ENCODE results near the gene PDIA2.

The PDIA2 gene

GRCh38 chr16:301235-301634 lies 18.3 kb downstream of the PDIA2 start:
- Histone ChIP-seq H3K4me3 (ENCODE audit: low read depth in 1 of 2, low read length in 1 of 2) (no peak overlapping the region), H3K27ac (no peak overlapping the region), H3K36me3 (peaks cover 90% of the 10 kb centered on the region), H3K9me3 (no peaks in the 10 kb centered on the region), H3K27me3 (no peaks in the 10 kb centered on the region), H3K4me1 (ENCODE audit: control insufficient read depth in 1 of 2, insufficient read depth in 1 of 2, low read depth in 1 of 2, low read length in 1 of 2) (no peaks in the 10 kb centered on the region)
- TF ChIP-seq, protein P1, sequence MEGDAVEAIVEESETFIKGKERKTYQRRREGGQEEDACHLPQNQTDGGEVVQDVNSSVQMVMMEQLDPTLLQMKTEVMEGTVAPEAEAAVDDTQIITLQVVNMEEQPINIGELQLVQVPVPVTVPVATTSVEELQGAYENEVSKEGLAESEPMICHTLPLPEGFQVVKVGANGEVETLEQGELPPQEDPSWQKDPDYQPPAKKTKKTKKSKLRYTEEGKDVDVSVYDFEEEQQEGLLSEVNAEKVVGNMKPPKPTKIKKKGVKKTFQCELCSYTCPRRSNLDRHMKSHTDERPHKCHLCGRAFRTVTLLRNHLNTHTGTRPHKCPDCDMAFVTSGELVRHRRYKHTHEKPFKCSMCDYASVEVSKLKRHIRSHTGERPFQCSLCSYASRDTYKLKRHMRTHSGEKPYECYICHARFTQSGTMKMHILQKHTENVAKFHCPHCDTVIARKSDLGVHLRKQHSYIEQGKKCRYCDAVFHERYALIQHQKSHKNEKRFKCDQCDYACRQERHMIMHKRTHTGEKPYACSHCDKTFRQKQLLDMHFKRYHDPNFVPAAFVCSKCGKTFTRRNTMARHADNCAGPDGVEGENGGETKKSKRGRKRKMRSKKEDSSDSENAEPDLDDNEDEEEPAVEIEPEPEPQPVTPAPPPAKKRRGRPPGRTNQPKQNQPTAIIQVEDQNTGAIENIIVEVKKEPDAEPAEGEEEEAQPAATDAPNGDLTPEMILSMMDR (IDR thresholded peaks at IDR 0.05): no peak

- H3K27ac ChIP-seq: no peak overlapping the region
- H3K9me3 ChIP-seq: no peaks in the 10 kb centered on the region
- H3K4me1 ChIP-seq (ENCODE audit: control insufficient read depth in 1 of 2, insufficient read depth in 1 of 2, low read depth in 1 of 2, low read length in 1 of 2): no peaks in the 10 kb centered on the region
- no peak overlapping the region for H3K4me3 ChIP-seq (ENCODE audit: low read depth in 1 of 2, low read length in 1 of 2)
- peaks cover 90% of the 10 kb centered on the region for H3K36me3 ChIP-seq
- TF ChIP-seq, protein P1 (IDR thresholded peaks at IDR 0.05): no peak
- no peaks in the 10 kb centered on the region for H3K27me3 ChIP-seq
Measured at GRCh38 chr16:301950-302349, 19.0 kb downstream of the PDIA2 start.

GRCh38 chr16:303760-304505 lies 21.0 kb downstream of the PDIA2 start:
- no peak overlapping the region for H3K4me3 ChIP-seq (ENCODE audit: low read depth in 1 of 2, low read length in 1 of 2)
- H3K36me3 ChIP-seq: peaks cover 90% of the 10 kb centered on the region
- TF ChIP-seq, protein P1 (IDR thresholded peaks at IDR 0.05): no peak
- H3K27me3 ChIP-seq: no peaks in the 10 kb centered on the region
- H3K27ac ChIP-seq: peak overlapping the region; percentile 18
- H3K9me3 ChIP-seq: no peaks in the 10 kb centered on the region
- H3K4me1 ChIP-seq (ENCODE audit: control insufficient read depth in 1 of 2, insufficient read depth in 1 of 2, low read depth in 1 of 2, low read length in 1 of 2): no peaks in the 10 kb centered on the region

- H3K27me3 ChIP-seq: no peaks in the 10 kb centered on the region
- peaks cover 87% of the 10 kb centered on the region for H3K36me3 ChIP-seq
- TF ChIP-seq, protein P1 (IDR thresholded peaks at IDR 0.05): no peak
- H3K27ac ChIP-seq: no peak overlapping the region
- H3K9me3 ChIP-seq: no peaks in the 10 kb centered on the region
- no peak overlapping the region for H3K4me3 ChIP-seq (ENCODE audit: low read depth in 1 of 2, low read length in 1 of 2)
- H3K4me1 ChIP-seq (ENCODE audit: control insufficient read depth in 1 of 2, insufficient read depth in 1 of 2, low read depth in 1 of 2, low read length in 1 of 2): no peaks in the 10 kb centered on the region
Measured at GRCh38 chr16:305916-306626, 23.1 kb downstream of the PDIA2 start.

GRCh38 chr16:306911-307370 lies 24.0 kb downstream of the PDIA2 start:
- Histone ChIP-seq H3K27me3 (no peaks in the 10 kb centered on the region), H3K4me3 (ENCODE audit: low read depth in 1 of 2, low read length in 1 of 2) (no peak overlapping the region), H3K9me3 (no peaks in the 10 kb centered on the region), H3K27ac (no peak overlapping the region), H3K4me1 (ENCODE audit: control insufficient read depth in 1 of 2, insufficient read depth in 1 of 2, low read depth in 1 of 2, low read length in 1 of 2) (no peaks in the 10 kb centered on the region), H3K36me3 (peaks cover 88% of the 10 kb centered on the region)
- TF ChIP-seq, protein P1 (IDR thresholded peaks at IDR 0.05): no peak

Measured in neutrophil (primary cell).